GM12878 (cell line): ENCODE results near the gene CTNNA3. TPM values are rescaled to one million over a fixed set of nuclear protein-coding genes. Genes with fewer than 3 reads are reported as not detected.

Experiments used
- ATAC-seq: fragments of 200-7000 bp; cut with Tn5 transposase; 3 replicates; pipeline ENCODE4 v1.9.1; 2020; ENCODE audit warnings: mild to moderate bottlenecking, moderate library complexity
- BruUV-seq: library from RNA; stranded (reverse); fragments of 400-500 nt; replicated peaks from 2 replicates; lab custom pipeline; 2021; lab: Mats Ljungman, UMichigan
- CTCF ChIA-PET: fragments of 300-600 bp; sonication (Branson Sonifier 250); formaldehyde crosslinking; extraction: SDS; loops from one replicate; lab custom pipeline; 2021; ENCODE audit warnings: inconsistent platforms; lab: Yijun Ruan, JAX
- POLR2A ChIA-PET: fragments of 350-600 bp; formaldehyde crosslinking; extraction: SDS; loops from one replicate; lab custom pipeline; 2021; ENCODE audit warnings: inconsistent platforms; lab: Charles Lee
- RAD21 ChIA-PET: fragments of 300-600 bp; sonication (Branson Sonifier 250); formaldehyde crosslinking; loops from one replicate; lab custom pipeline; 2023; ENCODE audit warnings: antibody characterized with exemption; ENCODE audit not compliant: unreplicated experiment; lab: Charles Lee
- SMC1A ChIA-PET: fragments of 300-600 bp; sonication (Branson Sonifier 250); formaldehyde crosslinking; loops from one replicate; lab custom pipeline; 2023; ENCODE audit not compliant: unreplicated experiment, uncharacterized antibody; lab: Charles Lee
- DNase-seq: peaks from one replicate; pipeline ENCODE4 v3.0.0-alpha.2; 2011; ENCODE audit warnings: low read depth, low spot score
- FAIRE-seq: peaks from 3 replicates; lab custom pipeline; 2011; peaks lifted over from hg19 to GRCh38; lab: Jason Lieb, UNC
- H2AFZ ChIP-seq: 2 replicates; pipeline ENCODE4 v1.6.0; 2011; ENCODE audit warnings: low read depth, low read length, control low read depth; ENCODE audit not compliant: control insufficient read depth
- H3K27ac ChIP-seq: 2 replicates; pipeline ENCODE4 v1.5.1; 2011; ENCODE audit warnings: control low read depth; ENCODE audit not compliant: control insufficient read depth, insufficient read depth
- H3K27me3 ChIP-seq, 2 experiments: replicated peaks in 1 of 2; 2 replicates each; pipeline versions ENCODE4 v1.6.0 to v1.6.1; 2011; ENCODE audit warnings: low read length in 1 of 2; ENCODE audit not compliant: control insufficient read depth in 2 of 2, insufficient read depth in 2 of 2
- H3K36me3 ChIP-seq, 2 experiments: 2 replicates each; pipeline ENCODE4 v1.5.1; 2011; ENCODE audit warnings: low read length in 1 of 2; ENCODE audit not compliant: control insufficient read depth in 2 of 2, insufficient read depth in 2 of 2
- H3K4me1 ChIP-seq: 2 replicates; pipeline ENCODE4 v1.6.1; 2011; ENCODE audit warnings: mild to moderate bottlenecking, low read length, moderate library complexity, mixed read lengths; ENCODE audit not compliant: control insufficient read depth, insufficient read depth
- H3K4me2 ChIP-seq: 2 replicates; pipeline ENCODE4 v1.6.0; 2011; ENCODE audit warnings: control low read depth; ENCODE audit not compliant: control insufficient read depth, insufficient read depth
- H3K4me3 ChIP-seq: fragments of 200-600 bp; sonication (generic); 2 replicates; pipeline ENCODE4 v1.5.1; 2016
- H3K79me2 ChIP-seq: 2 replicates; pipeline ENCODE4 v1.6.0; 2011; ENCODE audit warnings: low read length; ENCODE audit not compliant: control insufficient read depth, insufficient read depth
- H3K9ac ChIP-seq: 2 replicates; pipeline ENCODE4 v1.8.0; 2011; ENCODE audit warnings: low read length, control low read depth, mixed read lengths; ENCODE audit not compliant: control insufficient read depth, insufficient read depth
- H3K9me3 ChIP-seq: replicated peaks from 3 replicates; pipeline ENCODE4 v1.5.1; 2011; ENCODE audit warnings: mild to moderate bottlenecking, low read length; ENCODE audit not compliant: control insufficient read depth, insufficient read depth
- H4K20me1 ChIP-seq: 2 replicates; pipeline ENCODE4 v1.6.0; 2011; ENCODE audit not compliant: control insufficient read depth, insufficient read depth
- ASH2L ChIP-seq: fragments of 300-600, 200-600 bp; sonication (generic); IDR thresholded peaks from 2 replicates; pipeline ENCODE4 v1.6.1; 2017; ENCODE audit warnings: low read depth, mild to moderate bottlenecking, borderline replicate concordance
- ATF3 ChIP-seq: IDR thresholded peaks from 2 replicates; pipeline ENCODE4 v1.6.1; 2011; ENCODE audit warnings: low read depth, mild to moderate bottlenecking, low read length, moderate library complexity, borderline replicate concordance; ENCODE audit errors: extremely low read depth
- MLLT1 ChIP-seq: fragments of 450-650 bp; IDR thresholded peaks from 2 replicates; pipeline ENCODE4 v1.6.1; 2016; ENCODE audit warnings: mild to moderate bottlenecking
- POU2F2 ChIP-seq: IDR thresholded peaks from 3 replicates; pipeline ENCODE4 v1.6.1; 2011; ENCODE audit warnings: low read depth, mild to moderate bottlenecking, low read length, borderline replicate concordance
- STAT3 ChIP-seq: IDR thresholded peaks from 2 replicates; pipeline ENCODE4 v1.6.1; 2011; ENCODE audit warnings: low read depth, low read length, improper control_type of control experiment
- TARDBP ChIP-seq: IDR thresholded peaks from 2 replicates; pipeline ENCODE4 v1.6.1; 2016; ENCODE audit warnings: borderline replicate concordance
- YY1 ChIP-seq: IDR thresholded peaks from 2 replicates; pipeline ENCODE4 v1.6.1; 2011; ENCODE audit warnings: low read depth, mild to moderate bottlenecking, low read length
- ZNF217 ChIP-seq: fragments of 450-650 bp; IDR thresholded peaks from 2 replicates; pipeline ENCODE4 v1.6.1; 2017; ENCODE audit warnings: antibody characterized with exemption, mild to moderate bottlenecking
- ZNF592 ChIP-seq: fragments of 450-650 bp; IDR thresholded peaks from 2 replicates; pipeline ENCODE4 v1.6.1; 2017; ENCODE audit warnings: mild to moderate bottlenecking, moderate library complexity
- in situ Hi-C: fragments of 300-500 bp; cut with MboI; formaldehyde crosslinking; loops from 9 replicates; pipeline ENCODE4 v1.14.3; 2018; ENCODE audit warnings: mixed read lengths
- intact Hi-C: fragments of 100-400 bp; cut with micrococcal nuclease; formaldehyde crosslinking; loops from one replicate; pipeline ENCODE4 v1.14.2; 2022; ENCODE audit not compliant: unreplicated experiment
- polyA plus RNA-seq, 11 experiments: library from polyadenylated mRNA; depleted of rRNA in 4 of 11; unstranded in 6 of 11; stranded (reverse) in 5 of 11; fragments of >200 nt; fragmentation: Nextera tagmentation in 4 of 11; fragmentation: Illumina TruSeq in 1 of 11; extraction: Ambion mirVana in 4 of 11; extraction: Trizol in 1 of 11; gene quantifications; 1 replicate in 1 of 11; 2 replicates in 10 of 11; pipeline versions ENCODE4 v1.2.1 to v1.2.3, GENCODE V29; 2011 to 2016; ENCODE audit warnings: inconsistent platforms in 2 of 11, missing spikeins in 2 of 11, low read depth in 1 of 11
- total RNA-seq, 4 experiments: library from RNA; depleted of rRNA in 3 of 4; stranded (reverse); fragments of >200 nt in 3 of 4; fragmentation: Illumina TruSeq in 1 of 4; extraction: Trizol in 1 of 4; gene quantifications; 2 replicates each; pipeline versions ENCODE4 v1.2.1 to v1.2.3, GENCODE V29; 2013 to 2021

CTNNA3 gene
- total and polyA plus RNA-seq, 10 of the 15 experiments (the other 5 are each of a cell fraction or from before 2014, with no cell fraction given) = under 0.01 to 4.5 (median 0.22) TPM; not detected in 2

- no peak for FAIRE-seq
- CTCF ChIA-PET = interaction anchor here (1.1 to 1.6 kb wide), 2 partner anchors 9 to 11 kb away, joined by 5 to 6 read pairs; no protein-coding TSS in a partner anchor
- POLR2A ChIA-PET = no interaction called here
Observed at GRCh38 chr10:66782144-66782543, 913.9 kb downstream of the CTNNA3 start.

More at GRCh38 chr10:66782144-66782543, 913.9 kb downstream of the CTNNA3 start:
- H3K4me3 ChIP-seq = no peak overlapping the region
- in situ Hi-C loops (no loop called here), intact Hi-C loops (no loop called here)
- no peaks in the 10 kb centered on the region for H3K79me2 ChIP-seq
- H3K9ac ChIP-seq = no peak overlapping the region
- H3K27ac ChIP-seq = no peak overlapping the region
- no peaks in the 10 kb centered on the region for H3K27me3 ChIP-seq
- no TSS peak for BruUV-seq
- ChIA-PET SMC1A (interaction anchor here (0.8 to 1.8 kb wide), 7 partner anchors 10 to 50 kb away, joined by 3 to 5 read pairs (median 4); no protein-coding TSS in a partner anchor), RAD21 (interaction anchor here (1.4 kb wide), 1 partner anchor 53 kb away, joined by 3 read pairs; no protein-coding TSS in a partner anchor)
- no peaks in the 10 kb centered on the region for H3K4me1 ChIP-seq
- H3K36me3 ChIP-seq = no peaks in the 10 kb centered on the region
- H4K20me1 ChIP-seq = no peaks in the 10 kb centered on the region
- no peak for ATAC-seq
- H3K4me2 ChIP-seq = no peak overlapping the region
- no peaks in the 10 kb centered on the region for H3K9me3 ChIP-seq
- H2AFZ ChIP-seq = no peak overlapping the region
- no peak for DNase-seq
- no peak for TF ChIP-seq TARDBP
- TF ChIP-seq STAT3 = no peak
- no peak for TF ChIP-seq POU2F2
- no peak for TF ChIP-seq ZNF217
- no peak for TF ChIP-seq ZNF592
- no peak for TF ChIP-seq MLLT1
- no peak for TF ChIP-seq YY1
- TF ChIP-seq ATF3 = no peak
- TF ChIP-seq ASH2L = no peak
